HepG2 (cell line): ENCODE measurements around the gene EPHA5. TPM values are rescaled to one million over a fixed set of nuclear protein-coding genes. Genes with fewer than 3 reads are reported as not detected.

Experiments
- ATAC-seq: fragments of 200-7000 bp; cut with Tn5 transposase; 3 replicates; pipeline ENCODE4 v1.9.1; 2020; ENCODE audit warnings: mild to moderate bottlenecking, moderate library complexity
- BruUV-seq: library from RNA; stranded (reverse); fragments of 400-500 nt; replicated peaks from 2 replicates; lab custom pipeline; 2021; lab: Mats Ljungman, UMichigan
- CTCF ChIA-PET: fragments of 300-600 bp; formaldehyde crosslinking; extraction: SDS; loops from one replicate; lab custom pipeline; 2021; ENCODE audit warnings: low total read pairs, inconsistent platforms, low intra/inter-chr PET ratio; lab: Yijun Ruan, JAX
- POLR2A ChIA-PET: fragments of 350-600 bp; sonication (Branson Sonifier 250); formaldehyde crosslinking; loops from one replicate; lab custom pipeline; 2020; ENCODE audit warnings: antibody characterized with exemption, inconsistent platforms; lab: Yijun Ruan, JAX
- DNase-seq: peaks from one replicate; pipeline ENCODE4 v3.0.0-alpha.2; 2015; ENCODE audit warnings: low spot score
- FAIRE-seq: peaks from 3 replicates; lab custom pipeline; 2011; peaks lifted over from hg19 to GRCh38; lab: Jason Lieb, UNC
- H2AFZ ChIP-seq: one replicate; pipeline ENCODE4 v1.6.1; 2011; ENCODE audit warnings: low read length, inconsistent platforms
- H3K27ac ChIP-seq: fragments of 300-600 bp; 3 replicates; pipeline ENCODE4 v1.8.0; 2011; ENCODE audit warnings: mixed run types, mild to moderate bottlenecking, mixed read lengths, low read length, inconsistent platforms; ENCODE audit not compliant: insufficient read depth; ENCODE audit errors: extremely low read length
- H3K27me3 ChIP-seq, 2 experiments: fragments of 200-600 bp in 1 of 2; 2 replicates in 1 of 2; 3 replicates in 1 of 2; pipeline versions ENCODE4 v1.6.0 to v1.8.0; 2011; ENCODE audit warnings: low read length in 2 of 2, mild to moderate bottlenecking in 2 of 2, moderate library complexity in 2 of 2, inconsistent platforms in 1 of 2; ENCODE audit not compliant: insufficient read depth in 2 of 2, control insufficient read depth in 1 of 2
- H3K36me3 ChIP-seq, 2 experiments: fragments of 200-600 bp in 1 of 2; replicated peaks in 1 of 2; 2 replicates in 1 of 2; 3 replicates in 1 of 2; pipeline versions ENCODE4 v1.5.1 to v1.8.0; 2011; ENCODE audit warnings: low read length in 2 of 2, inconsistent platforms in 1 of 2; ENCODE audit not compliant: insufficient read depth in 2 of 2, control insufficient read depth in 1 of 2
- H3K4me1 ChIP-seq: 2 replicates; pipeline ENCODE4 v1.5.1; 2012; ENCODE audit warnings: low read length, inconsistent platforms; ENCODE audit not compliant: insufficient read depth
- H3K4me2 ChIP-seq: 2 replicates; pipeline ENCODE4 v1.6.0; 2011; ENCODE audit warnings: low read depth, low read length, inconsistent platforms
- H3K4me3 ChIP-seq, 3 experiments: fragments of 200-600 bp in 1 of 3; sonication (generic), shearing (Covaris generic) in 1 of 3; replicated peaks in 1 of 3; 2 replicates each; pipeline ENCODE4 v1.5.1; 2011 to 2016; ENCODE audit warnings: low read length in 3 of 3, inconsistent platforms in 2 of 3, low read depth in 2 of 3, mild to moderate bottlenecking in 2 of 3, control low read depth in 1 of 3, mixed read lengths in 1 of 3; ENCODE audit not compliant: insufficient read depth in 1 of 3
- H3K79me2 ChIP-seq: one replicate; pipeline ENCODE4 v1.6.1; 2011; ENCODE audit warnings: low read length, inconsistent platforms; ENCODE audit not compliant: insufficient read depth
- H3K9ac ChIP-seq: 2 replicates; pipeline ENCODE4 v1.6.0; 2011; ENCODE audit warnings: mild to moderate bottlenecking, low read depth, low read length, inconsistent platforms; ENCODE audit not compliant: insufficient read depth
- H3K9me3 ChIP-seq: 2 replicates; pipeline ENCODE4 v1.5.1; 2012; ENCODE audit warnings: mild to moderate bottlenecking, low read length
- H4K20me1 ChIP-seq: 2 replicates; pipeline ENCODE4 v1.6.0; 2011; ENCODE audit warnings: inconsistent platforms, mild to moderate bottlenecking, low read length, moderate library complexity; ENCODE audit not compliant: insufficient read depth
- CC2D1A ChIP-seq: sonication (generic); formaldehyde crosslinking; IDR thresholded peaks from 2 replicates; pipeline ENCODE4 v1.8.1; 2023; ENCODE audit warnings: mild to moderate bottlenecking, missing genetic modification reagents
- ETV5 ChIP-seq: IDR thresholded peaks from 2 replicates; pipeline ENCODE4 v1.6.1; 2018; ENCODE audit warnings: missing biosample characterization, missing genetic modification reagents, inconsistent platforms, borderline replicate concordance
- GMEB2 ChIP-seq: IDR thresholded peaks from 2 replicates; pipeline ENCODE4 v1.6.1; 2016; ENCODE audit warnings: missing biosample characterization, missing genetic modification reagents, low read depth
- HNRNPLL ChIP-seq: fragments of 200-400 bp; formaldehyde crosslinking; IDR thresholded peaks from 2 replicates; pipeline ENCODE4 v1.6.1; 2017; ENCODE audit warnings: mild to moderate bottlenecking, low read depth, low read length; ENCODE audit not compliant: poor library complexity, severe bottlenecking
- KLF6 ChIP-seq: IDR thresholded peaks from 2 replicates; pipeline ENCODE4 v1.8.0; 2016; ENCODE audit warnings: missing biosample characterization, missing genetic modification reagents
- MED8 ChIP-seq: sonication (generic); formaldehyde crosslinking; IDR thresholded peaks from 2 replicates; pipeline ENCODE4 v1.8.1; 2023; ENCODE audit warnings: mild to moderate bottlenecking, missing genetic modification reagents; ENCODE audit not compliant: insufficient replicate concordance
- PLSCR1 ChIP-seq: sonication (generic); formaldehyde crosslinking; IDR thresholded peaks from 2 replicates; pipeline ENCODE4 v1.5.0; 2020; ENCODE audit warnings: missing genetic modification reagents, mild to moderate bottlenecking, borderline replicate concordance
- RFX5 ChIP-seq: IDR thresholded peaks from 2 replicates; pipeline ENCODE4 v1.6.1; 2011; ENCODE audit warnings: low read depth, low read length, improper control_type of control experiment
- TSC22D2 ChIP-seq: sonication (generic); formaldehyde crosslinking; IDR thresholded peaks from 2 replicates; pipeline ENCODE4 v1.5.1; 2020; ENCODE audit warnings: missing genetic modification reagents, mild to moderate bottlenecking, borderline replicate concordance
- ZEB1 ChIP-seq: IDR thresholded peaks from 2 replicates; pipeline ENCODE4 v1.6.1; 2012; ENCODE audit warnings: mild to moderate bottlenecking, low read depth, inconsistent platforms; ENCODE audit not compliant: insufficient replicate concordance
- ZFP62 ChIP-seq: sonication (generic); formaldehyde crosslinking; IDR thresholded peaks from 2 replicates; pipeline ENCODE4 v1.4.0; 2020; ENCODE audit warnings: missing genetic modification reagents
- ZNF234 ChIP-seq: sonication (generic); formaldehyde crosslinking; conservative IDR thresholded peaks from 2 replicates; pipeline ENCODE4 v1.5.1; 2020; ENCODE audit warnings: mild to moderate bottlenecking, missing genetic modification reagents
- ZNF3 ChIP-seq: IDR thresholded peaks from 2 replicates; pipeline ENCODE4 v1.7.0; 2017; ENCODE audit warnings: inconsistent platforms
- ZSCAN22 ChIP-seq: sonication (generic); formaldehyde crosslinking; IDR thresholded peaks from 2 replicates; pipeline ENCODE4 v1.4.0; 2020; ENCODE audit warnings: mild to moderate bottlenecking, missing genetic modification reagents
- WGBS: methylation state at CpG from one replicate; pipeline ENCODE4 v1.1.6; 2017; ENCODE audit warnings: low lambda C conversion rate; 5-methylcytosine and 5-hydroxymethylcytosine counted together
- in situ Hi-C: cut with HindIII; loops from 2 replicates; pipeline ENCODE4 v1.10.0; 2017; ENCODE audit warnings: low pct_unique_long_range_greater_than_20kb; ENCODE audit not compliant: extremely low pct_ligation_motif_present
- intact Hi-C: fragments of 100-400 bp; cut with micrococcal nuclease; formaldehyde crosslinking; loops from one replicate; pipeline ENCODE4 v1.10.0; 2022; ENCODE audit not compliant: unreplicated experiment
- polyA plus RNA-seq, 8 experiments: library from polyadenylated mRNA; depleted of rRNA in 3 of 8; stranded (reverse) in 7 of 8; unstranded in 1 of 8; fragments of >200 nt; fragmentation: Illumina TruSeq in 4 of 8; extraction: Trizol in 4 of 8; gene quantifications; 2 replicates each; pipeline versions ENCODE4 v1.2.1 to v1.2.3, GENCODE V29; 2011 to 2016; ENCODE audit warnings: low read depth in 4 of 8, missing spikeins in 1 of 8, mixed read lengths in 1 of 8; ENCODE audit not compliant: insufficient read depth in 1 of 8
- total RNA-seq, 5 experiments: library from RNA; depleted of rRNA; stranded (reverse); fragments of >200 nt; fragmentation: Illumina TruSeq; extraction: Trizol; gene quantifications; 2 replicates each; pipeline ENCODE4 v1.2.3, GENCODE V29; 2016; ENCODE audit warnings: low read depth in 1 of 5
- TF ChIP-seq, protein P1 (sequence below): sonication (generic); formaldehyde crosslinking; IDR thresholded peaks from 2 replicates; pipeline ENCODE4 v1.4.0; 2020; ENCODE audit warnings: missing genetic modification reagents

EPHA5 gene
- total and polyA plus RNA-seq, 2 of the 13 experiments (the other 11 are each of a cell fraction or from before 2014, with no cell fraction given) = not detected

DNA sequence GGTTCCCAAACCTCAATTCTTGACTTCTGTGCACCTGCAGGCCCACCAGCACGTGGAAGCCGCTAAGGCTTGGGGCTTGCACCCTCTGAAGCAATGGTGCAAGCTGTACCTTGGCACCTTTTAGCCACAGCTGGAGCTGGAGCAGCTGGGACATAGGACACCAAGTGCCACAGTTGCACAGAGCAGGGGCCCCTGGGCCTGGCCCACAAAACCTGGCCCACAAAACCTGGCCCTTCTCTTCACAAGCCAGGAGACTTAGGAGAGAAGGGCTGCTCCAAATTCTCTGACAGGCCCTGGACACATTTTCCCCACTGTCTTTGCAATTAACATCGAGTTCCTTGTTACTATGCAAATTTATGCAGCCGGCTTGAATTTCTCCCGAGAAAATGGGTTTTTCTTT is 197.8 kb downstream of the EPHA5 start:
- Histone ChIP-seq H3K9ac (no peak overlapping the region), H3K79me2 (no peaks in the 10 kb centered on the region), H3K27me3 (no peaks in the 10 kb centered on the region), H3K4me1 (no peaks in the 10 kb centered on the region), H3K4me3 (no peak overlapping the region), H3K27ac (no peak overlapping the region), H2AFZ (no peak overlapping the region), H3K4me2 (no peak overlapping the region), H3K36me3 (no peaks in the 10 kb centered on the region), H3K9me3 (no peaks in the 10 kb centered on the region), H4K20me1 (no peaks in the 10 kb centered on the region)
- BruUV-seq = no TSS peak
- ChIA-PET CTCF (no interaction called here), POLR2A (no interaction called here)
- no peak for DNase-seq
- intact Hi-C loops = no loop called here
- TF ChIP-seq GMEB2 (CRISPR knock-in tag) (no peak), ZEB1 (no peak), PLSCR1 (CRISPR knock-in tag) (no peak), KLF6 (CRISPR knock-in tag) (no peak), ZSCAN22 (no peak), ZFP62 (CRISPR knock-in tag) (no peak), TSC22D2 (CRISPR knock-in tag) (no peak), RFX5 (no peak), MED8 (no peak), ZNF234 (no peak), CC2D1A (no peak), HNRNPLL (no peak), ZNF3 (CRISPR knock-in tag) (no peak), ETV5 (no peak)
- TF ChIP-seq, protein P1, sequence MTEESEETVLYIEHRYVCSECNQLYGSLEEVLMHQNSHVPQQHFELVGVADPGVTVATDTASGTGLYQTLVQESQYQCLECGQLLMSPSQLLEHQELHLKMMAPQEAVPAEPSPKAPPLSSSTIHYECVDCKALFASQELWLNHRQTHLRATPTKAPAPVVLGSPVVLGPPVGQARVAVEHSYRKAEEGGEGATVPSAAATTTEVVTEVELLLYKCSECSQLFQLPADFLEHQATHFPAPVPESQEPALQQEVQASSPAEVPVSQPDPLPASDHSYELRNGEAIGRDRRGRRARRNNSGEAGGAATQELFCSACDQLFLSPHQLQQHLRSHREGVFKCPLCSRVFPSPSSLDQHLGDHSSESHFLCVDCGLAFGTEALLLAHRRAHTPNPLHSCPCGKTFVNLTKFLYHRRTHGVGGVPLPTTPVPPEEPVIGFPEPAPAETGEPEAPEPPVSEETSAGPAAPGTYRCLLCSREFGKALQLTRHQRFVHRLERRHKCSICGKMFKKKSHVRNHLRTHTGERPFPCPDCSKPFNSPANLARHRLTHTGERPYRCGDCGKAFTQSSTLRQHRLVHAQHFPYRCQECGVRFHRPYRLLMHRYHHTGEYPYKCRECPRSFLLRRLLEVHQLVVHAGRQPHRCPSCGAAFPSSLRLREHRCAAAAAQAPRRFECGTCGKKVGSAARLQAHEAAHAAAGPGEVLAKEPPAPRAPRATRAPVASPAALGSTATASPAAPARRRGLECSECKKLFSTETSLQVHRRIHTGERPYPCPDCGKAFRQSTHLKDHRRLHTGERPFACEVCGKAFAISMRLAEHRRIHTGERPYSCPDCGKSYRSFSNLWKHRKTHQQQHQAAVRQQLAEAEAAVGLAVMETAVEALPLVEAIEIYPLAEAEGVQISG (CRISPR knock-in tag) = no peak
- no peak for FAIRE-seq
- ATAC-seq = no peak
- in situ Hi-C loops = no loop called here
- 11% methylated on average over 5 of the region's 5 CpGs for WGBS
